GM11168 (cell line): ENCODE results near the gene EIF2B2.

Source experiments
- in situ Hi-C: fragments of 300-500 bp; cut with MboI; formaldehyde crosslinking; loops from one replicate; pipeline ENCODE4 v1.12.0; 2022; ENCODE audit warnings: low sequenced_read_pairs; ENCODE audit not compliant: unreplicated experiment

Gene EIF2B2

GRCh38 chr14:74973003-74973653, 29.6 kb upstream of the EIF2B2 start:
- in situ Hi-C loops = no loop called here

- in situ Hi-C loops = no loop called here
Observed at GRCh38 chr14:74973905-74974363, 28.8 kb upstream of the EIF2B2 start.

GRCh38 chr14:74974364-74975058, 28.2 kb upstream of the EIF2B2 start:
- in situ Hi-C loops = no loop called here

GRCh38 chr14:74975059-74975810, 27.5 kb upstream of the EIF2B2 start:
- in situ Hi-C loops = no loop called here

GRCh38 chr14:74976264-74977113, 26.2 kb upstream of the EIF2B2 start:
- in situ Hi-C loops = no loop called here

- in situ Hi-C loops = no loop called here
Observed at GRCh38 chr14:74977164-74977900, 25.4 kb upstream of the EIF2B2 start.

GRCh38 chr14:74977901-74978385, 24.8 kb upstream of the EIF2B2 start:
- in situ Hi-C loops = no loop called here

- in situ Hi-C loops = no loop called here
Observed at GRCh38 chr14:74978416-74978947, 24.2 kb upstream of the EIF2B2 start.

GRCh38 chr14:74979029-74979428, 23.7 kb upstream of the EIF2B2 start:
- in situ Hi-C loops = no loop called here

- in situ Hi-C loops = no loop called here
Observed at GRCh38 chr14:74979442-74980397, 23.0 kb upstream of the EIF2B2 start.

GRCh38 chr14:74980398-74980730, 22.4 kb upstream of the EIF2B2 start:
- in situ Hi-C loops = no loop called here

- in situ Hi-C loops = no loop called here
Observed at GRCh38 chr14:74980731-74981461, 21.8 kb upstream of the EIF2B2 start.

GRCh38 chr14:74981462-74981782, 21.3 kb upstream of the EIF2B2 start:
- in situ Hi-C loops = no loop called here

GRCh38 chr14:74981833-74982232, 20.9 kb upstream of the EIF2B2 start:
- in situ Hi-C loops = no loop called here

- in situ Hi-C loops = no loop called here
Observed at GRCh38 chr14:74982661-74983060, 20.1 kb upstream of the EIF2B2 start.

GRCh38 chr14:74983343-74983742, 19.4 kb upstream of the EIF2B2 start:
- in situ Hi-C loops = no loop called here

GRCh38 chr14:74984236-74985027, 18.3 kb upstream of the EIF2B2 start:
- in situ Hi-C loops = no loop called here
